Measurements from ENCODE around the gene FILIP1.
"Not testable (repeated sequence)": the region's sequence is repeated elsewhere in the genome, so short reads cannot be mapped to it uniquely, and the experiment has no call there.

FILIP1 gene

DNA sequence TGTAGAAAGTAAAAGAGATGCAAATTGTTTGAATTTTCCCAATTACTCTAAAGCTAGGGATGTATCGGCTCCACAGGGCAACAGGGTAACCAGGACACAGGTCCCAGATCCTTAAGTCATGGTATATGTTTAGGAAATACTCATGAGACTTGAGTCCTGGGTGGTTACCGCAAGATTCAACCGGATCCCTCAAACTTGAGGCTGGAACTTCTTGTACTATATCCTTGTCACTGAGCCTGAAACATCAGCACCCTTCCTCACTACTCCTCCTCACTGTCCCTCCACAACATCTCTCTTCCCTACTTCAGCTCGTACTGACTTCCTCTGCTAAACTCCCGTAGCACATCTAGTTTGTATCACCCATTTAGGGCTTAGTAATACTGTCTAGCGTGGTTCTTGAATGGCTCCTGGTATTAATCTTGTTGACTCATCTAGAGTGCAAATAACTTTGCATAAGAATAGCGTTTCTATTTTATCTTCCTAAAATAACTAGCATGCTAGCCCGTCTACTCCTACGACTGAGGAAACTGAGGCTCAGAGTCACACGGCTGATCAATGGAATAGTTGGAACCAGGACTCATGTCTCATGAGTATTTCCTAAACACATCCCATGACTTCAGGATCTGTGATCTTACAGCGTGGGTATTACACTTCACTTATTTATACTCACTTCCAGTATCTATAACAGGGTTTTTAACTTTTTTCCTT, 72.1 kb downstream of the FILIP1 start:
- DNase-seq (ENCODE audit: low read depth, low spot score) = no peak

DNA sequence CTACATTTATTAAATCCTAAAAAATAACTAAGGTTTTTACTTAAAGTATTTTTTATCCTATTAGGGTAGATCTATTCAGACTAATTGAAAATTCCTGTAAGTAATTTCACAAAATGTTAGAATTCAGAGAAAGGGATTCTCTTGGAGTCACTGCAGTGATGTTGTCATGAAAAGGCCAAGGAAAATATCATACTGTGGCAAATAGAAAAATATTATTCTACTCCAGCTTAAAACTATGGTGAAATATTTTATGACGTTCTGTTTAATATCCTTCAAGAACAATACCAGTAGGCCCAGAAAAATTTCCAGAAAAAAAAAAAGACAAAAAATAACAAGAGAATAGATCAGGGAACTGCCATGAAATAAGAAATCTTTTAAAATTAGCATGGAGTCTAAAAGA, 73.6 kb downstream of the FILIP1 start:
- DNase-seq (ENCODE audit: low read depth, low spot score) = no peak

DNA sequence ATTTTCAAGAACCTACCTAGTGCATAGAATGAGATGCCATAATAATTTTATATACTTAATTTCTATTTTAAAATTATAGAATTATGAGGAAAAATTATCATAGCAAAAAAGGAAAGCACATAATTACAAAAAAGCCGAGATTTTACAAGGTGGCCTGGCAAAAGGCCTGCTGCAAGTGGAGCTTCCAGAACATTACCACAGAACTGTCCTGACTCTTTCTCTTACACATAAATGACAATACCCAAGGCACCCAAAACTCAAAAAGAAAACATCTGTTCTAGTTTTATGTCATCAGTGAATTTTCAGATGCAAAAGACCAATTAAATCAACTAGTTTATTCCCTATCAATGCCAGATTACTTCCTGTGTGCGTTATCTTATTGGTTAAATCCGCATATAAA, 74.2 kb downstream of the FILIP1 start:
- no peak for DNase-seq (ENCODE audit: low read depth, low spot score)

DNA sequence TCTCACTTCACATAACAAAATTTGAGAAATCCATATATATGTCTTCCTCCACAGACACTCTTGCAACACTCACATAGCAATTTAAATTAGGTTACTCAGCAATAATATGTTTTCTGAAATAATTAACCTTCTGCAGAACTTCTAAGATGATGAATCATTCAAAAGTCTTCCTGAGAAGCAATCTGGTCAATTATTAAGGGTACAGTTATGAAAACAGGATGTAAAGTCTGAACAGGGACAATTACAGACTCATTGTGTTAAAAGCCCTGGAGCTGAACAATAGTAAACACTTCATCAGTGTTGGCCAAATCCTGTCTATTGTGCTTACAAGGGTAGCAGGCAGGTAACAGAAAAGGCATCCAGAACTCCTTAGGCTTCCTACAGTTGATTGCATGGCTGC, 75.4 kb downstream of the FILIP1 start:
- no peak for DNase-seq (ENCODE audit: low read depth, low spot score)

DNA sequence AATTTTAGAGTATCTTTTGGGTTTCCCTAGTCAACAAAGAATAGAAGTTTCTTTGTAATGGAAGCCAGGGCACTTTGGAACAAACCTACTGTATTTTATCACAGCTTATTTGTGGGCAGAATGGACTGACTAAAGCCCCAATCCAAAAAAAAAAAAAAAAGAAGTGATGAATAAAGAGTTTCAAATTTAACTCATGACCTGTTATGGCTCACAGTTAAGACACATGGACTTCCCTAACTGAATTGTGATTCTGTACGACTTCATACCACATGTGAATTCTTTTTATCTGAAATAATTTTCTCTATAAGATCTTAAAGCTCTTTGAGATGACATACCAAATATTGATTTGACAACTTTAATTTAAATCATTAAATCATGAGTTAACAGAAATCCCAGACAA, 77.2 kb downstream of the FILIP1 start:
- DNase-seq (ENCODE audit: low read depth, low spot score) = no peak

DNA sequence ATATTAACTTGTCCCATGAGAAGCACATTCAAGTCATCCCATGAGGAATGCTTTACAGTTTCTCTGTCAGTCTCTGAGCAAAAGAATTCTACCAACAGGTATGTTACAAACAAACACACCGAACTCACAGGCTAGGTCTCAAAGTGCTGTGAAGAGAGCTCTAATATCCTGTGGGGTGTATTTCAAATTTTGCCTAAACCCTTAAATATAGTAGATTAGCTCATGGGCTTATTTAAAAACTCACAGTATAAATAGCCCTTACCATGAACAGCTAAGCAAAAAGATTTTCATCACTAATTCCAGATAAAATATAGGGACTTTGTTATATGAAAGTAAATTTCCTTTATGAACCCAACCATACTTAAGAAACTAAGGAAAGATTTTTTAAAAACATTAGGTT, 77.8 kb downstream of the FILIP1 start:
- DNase-seq (ENCODE audit: low read depth, low spot score) = no peak

DNA sequence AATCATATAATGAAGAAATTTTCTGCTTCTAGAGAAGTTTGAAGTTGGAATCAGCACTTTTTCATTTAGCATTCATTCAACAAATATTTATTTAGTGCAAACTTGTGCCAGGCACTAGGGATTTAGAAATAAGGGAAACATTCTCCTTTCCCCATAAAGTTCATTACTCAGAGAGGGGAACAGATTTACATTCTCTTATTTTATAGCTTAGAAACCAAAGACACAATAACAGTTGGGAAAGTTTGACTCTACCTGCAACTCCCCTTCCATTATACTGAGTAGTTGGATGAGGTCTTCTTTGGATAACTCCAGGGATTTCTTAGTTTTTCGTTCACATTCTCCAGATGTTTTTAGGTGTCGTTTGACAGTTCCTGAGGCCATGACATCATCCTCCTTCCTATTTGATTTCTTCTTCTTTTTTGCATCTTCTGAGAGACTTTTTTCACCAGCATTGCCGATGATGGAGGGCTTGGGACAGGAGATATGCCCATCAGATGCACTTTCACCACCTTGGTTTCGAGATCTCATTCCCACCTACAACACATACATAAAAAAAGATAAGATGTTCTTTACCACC, 79.1 kb downstream of the FILIP1 start:
- DNase-seq (ENCODE audit: low read depth, low spot score) = no peak

- no peak for DNase-seq (ENCODE audit: low read depth, low spot score)
Measured at GRCh38 chr6:75412969-75413662, 80.5 kb downstream of the FILIP1 start.

DNA sequence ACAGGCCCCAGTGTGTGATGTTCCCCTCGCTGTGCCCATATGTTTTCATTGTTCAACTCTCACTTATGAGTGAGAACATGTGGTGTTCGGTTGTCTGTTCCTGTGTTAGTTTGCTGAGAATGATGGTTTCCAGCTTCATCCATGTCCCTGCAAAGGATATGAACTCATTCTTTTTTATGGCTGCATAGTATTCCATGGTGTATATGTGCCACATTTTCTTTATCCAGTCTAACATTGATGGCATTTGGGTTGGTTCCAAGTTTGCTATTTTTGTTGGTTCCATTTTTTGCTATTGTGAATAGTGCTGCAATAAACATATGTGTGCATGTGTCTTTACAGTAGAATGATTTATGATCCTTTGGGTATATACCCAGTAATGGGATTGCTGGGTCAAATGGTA, 83.0 kb downstream of the FILIP1 start:
- DNase-seq (ENCODE audit: low read depth, low spot score) = not testable (repeated sequence)

DNA sequence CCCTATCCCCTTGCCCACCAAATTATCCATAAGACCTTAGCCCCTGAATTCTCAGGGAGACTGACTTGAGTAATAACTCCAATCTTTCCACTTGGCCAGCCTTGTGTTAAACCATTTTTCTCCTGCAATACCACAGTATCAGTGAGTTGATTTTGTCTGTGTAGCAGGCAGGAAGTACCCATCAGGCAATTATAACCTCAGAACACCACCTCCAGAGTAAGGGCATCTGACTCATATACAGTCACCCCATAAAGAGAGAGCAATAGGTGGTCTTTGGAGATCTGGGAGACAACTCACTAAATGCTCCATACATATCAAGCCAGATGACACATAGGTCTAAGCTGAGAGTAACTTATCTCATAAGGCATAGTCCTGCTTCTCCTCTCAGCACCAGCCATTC, 83.7 kb downstream of the FILIP1 start:
- DNase-seq (ENCODE audit: low read depth, low spot score) = no peak

- no peak for DNase-seq (ENCODE audit: low read depth, low spot score)
Measured at GRCh38 chr6:75409286-75409685, 84.3 kb downstream of the FILIP1 start.

- no peak for DNase-seq (ENCODE audit: low read depth, low spot score)
Measured at GRCh38 chr6:75403563-75404080, 90.0 kb downstream of the FILIP1 start.

DNA sequence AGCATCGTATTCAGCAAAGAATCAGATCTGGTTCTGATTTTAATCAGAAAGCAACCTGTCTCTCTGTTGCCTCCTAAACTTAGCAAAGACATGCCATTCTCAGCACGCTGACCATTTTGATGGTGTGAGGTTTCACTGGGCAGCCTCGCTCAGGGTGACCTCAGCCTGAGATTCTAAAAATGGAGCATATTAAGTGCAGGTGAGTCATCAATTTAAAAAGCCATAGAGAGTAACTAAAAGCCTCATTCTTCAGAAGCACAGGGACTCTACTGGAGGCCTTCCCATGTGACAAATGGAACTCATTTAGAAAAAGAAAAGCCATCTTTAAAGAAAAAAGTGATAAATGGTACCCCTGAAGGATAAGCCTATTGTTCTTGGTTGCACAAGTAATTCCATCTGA, 91.3 kb downstream of the FILIP1 start:
- no peak for DNase-seq (ENCODE audit: low read depth, low spot score)

DNA sequence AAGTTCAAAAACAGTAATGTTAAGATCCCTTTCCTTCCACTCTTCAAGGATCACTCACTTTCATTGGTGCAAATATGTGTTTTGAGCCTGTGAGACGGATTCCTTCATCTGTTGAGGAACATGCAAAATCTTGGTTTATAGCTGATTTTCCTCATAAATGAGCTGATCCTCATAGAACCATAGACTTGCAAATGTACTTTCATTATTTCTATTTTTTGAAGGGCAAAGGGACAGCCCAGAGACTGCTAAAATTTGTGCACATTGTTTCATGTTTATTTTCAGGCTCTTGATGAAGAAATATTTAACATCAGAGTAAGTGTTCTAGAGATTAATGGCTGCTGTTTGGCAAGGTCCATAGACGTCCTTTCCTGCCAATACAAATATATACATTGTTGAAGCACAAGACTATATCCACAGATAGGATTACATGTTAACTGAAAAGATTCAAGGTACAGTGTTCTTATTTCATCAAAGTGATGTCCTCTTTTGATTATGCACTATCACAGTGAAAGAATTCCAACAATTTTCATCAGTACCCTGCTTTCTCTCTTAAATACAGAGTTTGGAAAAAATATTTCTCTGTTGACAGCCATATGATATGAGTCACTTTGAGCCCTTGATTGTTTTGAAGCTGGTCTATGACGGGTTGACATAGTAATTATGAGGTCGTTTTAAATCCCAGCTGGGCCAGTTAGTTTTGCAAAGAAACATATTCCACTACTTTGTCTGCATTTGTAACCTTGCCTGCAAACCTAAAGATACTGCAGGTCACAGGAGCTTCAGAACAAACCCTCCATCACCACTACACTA, 95.7 kb downstream of the FILIP1 start:
- DNase-seq (ENCODE audit: low read depth, low spot score) = no peak

DNA sequence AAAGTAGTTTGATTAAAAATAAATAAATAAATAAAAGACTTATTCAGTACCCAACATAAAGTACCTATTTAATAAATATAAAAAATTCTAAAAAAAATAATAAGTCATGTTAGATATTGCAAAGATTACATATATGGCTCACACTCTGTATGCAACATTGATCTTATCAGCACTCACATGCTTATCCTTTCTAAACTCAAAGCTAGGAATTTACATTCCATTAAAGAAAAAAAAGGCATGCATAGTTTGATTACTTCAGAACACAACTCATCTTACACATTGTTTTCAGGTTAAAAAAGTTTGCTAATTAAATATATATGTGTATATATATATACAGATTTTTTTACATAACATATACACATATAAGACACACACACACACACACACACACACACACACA, 96.4 kb downstream of the FILIP1 start:
- no peak for DNase-seq (ENCODE audit: low read depth, low spot score)

DNA sequence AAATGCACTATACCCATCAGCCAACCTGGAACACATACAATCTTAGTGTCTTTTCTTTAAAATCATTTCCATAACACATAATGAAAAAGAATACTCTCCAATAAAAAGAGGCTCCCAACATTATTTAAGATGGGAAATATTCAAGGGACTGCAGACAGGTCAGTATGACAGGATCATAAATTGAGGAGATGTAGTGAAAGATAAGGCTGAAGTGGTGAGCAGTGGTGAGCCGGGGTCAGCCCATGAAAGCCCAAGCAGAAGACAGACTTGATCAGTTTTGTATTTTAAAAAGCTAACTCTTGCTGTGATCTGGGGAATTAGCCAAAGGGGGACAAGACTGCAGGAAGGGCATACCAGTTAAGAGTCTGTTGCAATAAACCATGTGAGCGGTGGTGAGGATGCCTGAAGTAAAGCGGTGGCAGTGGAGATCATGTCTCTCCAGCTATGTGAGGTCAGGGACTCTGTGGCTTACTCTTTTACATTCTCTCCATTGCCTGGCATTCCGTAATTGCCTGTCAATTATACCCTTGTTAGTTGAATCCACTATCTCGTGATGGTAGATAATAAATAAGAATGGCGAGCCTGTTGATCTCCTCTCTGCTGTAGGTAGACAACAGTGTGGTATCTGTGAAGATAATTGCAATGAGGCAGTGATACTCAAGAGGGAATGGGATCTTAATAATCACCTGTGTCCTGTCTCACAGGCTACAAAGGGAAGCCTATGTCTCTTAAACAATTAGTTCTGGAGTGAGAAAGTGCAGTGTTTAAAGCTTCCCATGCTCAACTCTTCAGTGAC, 97.4 kb downstream of the FILIP1 start:
- no peak for DNase-seq (ENCODE audit: low read depth, low spot score)

GRCh38 chr6:75393806-75394205, 99.8 kb downstream of the FILIP1 start:
- DNase-seq (ENCODE audit: low read depth, low spot score) = no peak

DNA sequence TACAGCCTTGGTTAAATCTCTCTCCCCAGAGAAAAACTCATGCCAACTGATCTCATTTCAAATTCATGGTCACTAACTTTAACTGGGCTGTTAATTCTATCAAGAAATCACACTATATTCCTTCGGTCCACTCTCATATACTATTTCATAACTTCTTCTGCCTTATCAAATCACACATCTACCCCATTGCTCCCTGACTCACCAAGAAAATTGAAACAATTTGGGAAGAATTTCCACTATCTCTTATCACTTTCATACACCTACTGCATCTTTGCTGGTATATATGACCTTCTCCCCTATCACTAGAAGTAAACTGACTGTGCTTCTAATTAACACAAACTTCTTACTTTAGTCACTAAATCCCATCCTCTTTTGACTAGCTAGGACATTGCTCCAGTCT, 102.3 kb downstream of the FILIP1 start:
- no peak for DNase-seq (ENCODE audit: low read depth, low spot score)

- DNase-seq (ENCODE audit: low read depth, low spot score) = no peak
Measured at GRCh38 chr6:75386050-75386770, 107.4 kb downstream of the FILIP1 start.

GRCh38 chr6:75384116-75384515, 109.5 kb downstream of the FILIP1 start:
- no peak for DNase-seq (ENCODE audit: low read depth, low spot score)

GRCh38 chr6:75382634-75382900, 111.0 kb downstream of the FILIP1 start:
- DNase-seq (ENCODE audit: low read depth, low spot score) = no peak
